Measurements from ENCODE around the gene NRXN2. TPM values are rescaled to one million over a fixed set of nuclear protein-coding genes. Genes with fewer than 3 reads are reported as not detected.
"Not testable (repeated sequence)": the region's sequence is repeated elsewhere in the genome, so short reads cannot be mapped to it uniquely, and the experiment has no call there.

The NRXN2 gene
- total and polyA plus RNA-seq, 2 experiments from 2014 or later, result 1.1 to 5.6 TPM

DNA sequence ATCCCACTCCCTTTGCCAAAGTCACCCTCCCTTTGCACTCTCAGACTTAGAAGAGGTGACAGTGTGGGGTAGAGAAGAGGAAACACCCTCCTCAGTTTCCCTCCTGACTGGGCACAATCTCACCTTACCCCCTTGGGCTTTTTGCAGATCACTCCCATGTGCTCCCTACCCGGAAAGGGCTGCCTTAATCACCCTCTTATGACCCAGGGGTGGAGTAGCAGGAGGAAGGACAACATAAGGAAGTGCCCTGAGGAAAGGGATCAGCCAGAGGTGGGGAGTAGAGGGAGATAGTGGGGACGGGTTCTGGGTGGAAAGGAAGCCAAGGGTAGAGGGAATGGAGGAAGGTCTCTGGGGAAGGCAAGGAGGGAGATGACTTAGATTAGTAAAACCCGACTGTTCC is 52.0 kb downstream of the NRXN2 start:
- Histone ChIP-seq H3K4me3 (no peak overlapping the region), H3K36me3 (ENCODE audit: low read depth) (no peaks in the 10 kb centered on the region), H2AFZ (no peak overlapping the region), H3K9me2 (ENCODE audit: insufficient read depth) (no peaks in the 10 kb centered on the region), H3K9ac (no peak overlapping the region), H3K79me2 (ENCODE audit: insufficient read depth) (no peaks in the 10 kb centered on the region), H4K20me1 (ENCODE audit: insufficient read depth) (no peaks in the 10 kb centered on the region), H3K27ac (no peak overlapping the region), H3K9me3 (ENCODE audit: low read depth) (no peaks in the 10 kb centered on the region), H3K27me3 (replicated peaks; ENCODE audit: insufficient read depth) (peaks cover 19% of the 10 kb centered on the region), H3K4me1 (ENCODE audit: insufficient read depth) (peaks cover 12% of the 10 kb centered on the region), H3F3A (ENCODE audit: insufficient read depth) (0 out of 2 replicates have a peak, but pooled peaks cover 4% of the 10 kb centered on the region), H3K4me2 (ENCODE audit: unreplicated experiment) (no peak overlapping the region)
- in situ Hi-C loops (cut with MboI), result no loop called here
- TF ChIP-seq EZH2phosphoT487 (IDR thresholded peaks at IDR 0.05; ENCODE audit: insufficient read depth, low read depth) (no peak), EZH2 (IDR thresholded peaks at IDR 0.05; ENCODE audit: insufficient read depth, poor library complexity, severe bottlenecking) (no peak)
- 21 to 28% methylated on average over 3 of the region's 3 CpGs for WGBS, 2 experiments (ENCODE audit: low coverage in 1 of 2, low lambda C conversion rate in 2 of 2, missing lambda C conversion rate in 2 of 2)
- DNase-seq, result no peak

DNA sequence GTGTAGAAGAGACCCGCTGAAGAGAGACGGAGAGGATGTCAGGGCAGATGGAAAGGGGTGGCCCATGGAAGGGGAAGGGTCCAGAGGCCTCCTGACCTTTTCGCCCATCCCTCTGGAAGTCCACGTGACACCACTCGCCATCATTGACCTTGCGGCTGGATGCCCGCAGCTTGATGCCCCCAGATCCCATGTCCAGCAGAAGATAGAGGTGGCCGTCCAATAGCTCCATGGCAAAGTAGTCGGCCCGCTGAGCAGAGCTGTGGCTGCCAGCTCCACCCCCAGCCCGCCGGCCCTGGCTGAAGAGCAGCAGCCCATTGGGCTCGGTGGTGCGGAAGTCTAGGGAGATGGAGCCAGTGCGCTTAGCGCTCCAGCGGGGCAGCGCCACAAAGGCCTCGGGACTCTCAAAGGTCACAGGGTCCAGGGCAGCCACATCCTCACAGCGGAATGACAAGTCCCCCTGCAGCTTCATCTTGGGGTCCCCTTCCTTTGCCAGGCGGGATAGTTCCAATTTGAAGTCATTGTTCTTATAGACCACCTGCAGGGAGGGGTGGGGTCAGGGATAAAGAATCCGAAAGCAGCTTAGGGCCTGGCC is 55.7 kb downstream of the NRXN2 start:
- H3K9me2 ChIP-seq (ENCODE audit: insufficient read depth), result no peaks in the 10 kb centered on the region
- no peak overlapping the region for H3K4me2 ChIP-seq (ENCODE audit: unreplicated experiment)
- no peak for DNase-seq
- H3K9ac ChIP-seq, result no peak overlapping the region
- in situ Hi-C loops (cut with MboI), result no loop called here
- no peaks in the 10 kb centered on the region for H3K9me3 ChIP-seq (ENCODE audit: low read depth)
- H3K4me1 ChIP-seq (ENCODE audit: insufficient read depth), result no peaks in the 10 kb centered on the region
- no peak overlapping the region for H3K27ac ChIP-seq
- peaks cover 7% of the 10 kb centered on the region for H3K27me3 ChIP-seq (replicated peaks; ENCODE audit: insufficient read depth)
- no peaks in the 10 kb centered on the region for H4K20me1 ChIP-seq (ENCODE audit: insufficient read depth)
- H3F3A ChIP-seq (ENCODE audit: insufficient read depth), result no peaks in the 10 kb centered on the region
- H2AFZ ChIP-seq, result no peak overlapping the region
- TF ChIP-seq EZH2 (IDR thresholded peaks at IDR 0.05; ENCODE audit: insufficient read depth, poor library complexity, severe bottlenecking) (no peak), EZH2phosphoT487 (IDR thresholded peaks at IDR 0.05; ENCODE audit: insufficient read depth, low read depth) (no peak)
- WGBS, 2 experiments (ENCODE audit: low coverage in 1 of 2, low lambda C conversion rate in 2 of 2, missing lambda C conversion rate in 2 of 2), result 87 to 89% methylated on average over 21 to 22 of the region's 22 CpGs
- no peak overlapping the region for H3K4me3 ChIP-seq
- H3K79me2 ChIP-seq (ENCODE audit: insufficient read depth), result no peaks in the 10 kb centered on the region
- no peaks in the 10 kb centered on the region for H3K36me3 ChIP-seq (ENCODE audit: low read depth)

- Histone ChIP-seq H4K20me1 (ENCODE audit: insufficient read depth) (no peaks in the 10 kb centered on the region), H3K27me3 (replicated peaks; ENCODE audit: insufficient read depth) (no peaks in the 10 kb centered on the region; the same call in none of the 2 replicates), H3K36me3 (ENCODE audit: low read depth) (no peaks in the 10 kb centered on the region), H3K9me2 (ENCODE audit: insufficient read depth) (no peaks in the 10 kb centered on the region), H3K4me2 (ENCODE audit: unreplicated experiment) (no peak overlapping the region), H3K27ac (no peak overlapping the region), H3K9ac (no peak overlapping the region), H2AFZ (no peak overlapping the region), H3K4me1 (ENCODE audit: insufficient read depth) (peaks cover 13% of the 10 kb centered on the region), H3K4me3 (no peak overlapping the region), H3K79me2 (ENCODE audit: insufficient read depth) (no peaks in the 10 kb centered on the region), H3F3A (ENCODE audit: insufficient read depth) (no peaks in the 10 kb centered on the region), H3K9me3 (ENCODE audit: low read depth) (no peaks in the 10 kb centered on the region)
- in situ Hi-C loops (cut with MboI), result no loop called here
- no peak for DNase-seq
- TF ChIP-seq EZH2 (IDR thresholded peaks at IDR 0.05; ENCODE audit: insufficient read depth, poor library complexity, severe bottlenecking) (no peak), EZH2phosphoT487 (IDR thresholded peaks at IDR 0.05; ENCODE audit: insufficient read depth, low read depth) (no peak)
- 27 to 32% methylated on average over 7 of the region's 7 CpGs for WGBS, 2 experiments (ENCODE audit: low coverage in 1 of 2, low lambda C conversion rate in 2 of 2, missing lambda C conversion rate in 2 of 2)
Observed at GRCh38 chr11:64665411-64665821, 57.6 kb downstream of the NRXN2 start.

DNA sequence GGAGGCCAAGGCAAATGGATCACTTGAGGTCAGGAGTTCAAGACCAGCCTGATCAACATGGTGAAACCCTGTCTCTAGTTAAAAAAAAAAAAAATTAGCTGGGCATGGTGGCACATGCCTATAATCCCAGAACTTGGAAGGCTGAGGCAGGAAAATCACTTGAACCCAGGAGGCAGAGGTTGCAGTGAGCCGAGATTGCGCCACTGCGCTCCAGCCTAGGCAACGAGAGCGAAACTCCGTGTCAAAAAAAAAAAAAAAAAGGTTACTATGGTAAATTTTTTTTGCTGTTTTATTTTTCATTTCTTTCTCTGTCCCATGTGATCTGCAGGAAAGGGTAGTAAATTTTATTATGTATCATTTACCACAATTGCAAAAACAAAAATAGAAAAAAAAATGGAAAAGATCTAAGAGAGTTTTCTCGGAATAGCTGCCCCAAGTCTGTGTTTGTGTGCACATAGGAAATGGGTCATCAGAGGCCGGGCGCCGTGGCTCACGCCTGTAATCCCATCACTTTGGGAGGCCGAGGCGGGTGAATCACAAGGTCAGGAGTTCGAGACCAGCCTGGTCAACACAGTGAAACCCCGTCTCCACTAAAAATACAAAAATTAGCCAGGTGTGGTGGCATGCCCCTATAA is 58.6 kb downstream of the NRXN2 start:
- H4K20me1 ChIP-seq (ENCODE audit: insufficient read depth); in situ Hi-C loops (cut with MboI); H3K4me3 ChIP-seq; H2AFZ ChIP-seq; DNase-seq; H3K9me2 ChIP-seq (ENCODE audit: insufficient read depth); H3K9me3 ChIP-seq (ENCODE audit: low read depth); H3K27me3 ChIP-seq (replicated peaks; ENCODE audit: insufficient read depth); H3K9ac ChIP-seq; H3K79me2 ChIP-seq (ENCODE audit: insufficient read depth); H3K4me2 ChIP-seq (ENCODE audit: unreplicated experiment); H3K36me3 ChIP-seq (ENCODE audit: low read depth); H3F3A ChIP-seq (ENCODE audit: insufficient read depth); H3K27ac ChIP-seq: not testable (repeated sequence)
- 80 to 90% methylated on average over 14 to 15 of the region's 15 CpGs for WGBS, 2 experiments (ENCODE audit: low coverage in 1 of 2, low lambda C conversion rate in 2 of 2, missing lambda C conversion rate in 2 of 2)
- H3K4me1 ChIP-seq (ENCODE audit: insufficient read depth), result peaks cover 22% of the 10 kb centered on the region

Measured in GM23248 (cell line).